Measurements from ENCODE around the gene SEZ6.

Gene SEZ6

DNA sequence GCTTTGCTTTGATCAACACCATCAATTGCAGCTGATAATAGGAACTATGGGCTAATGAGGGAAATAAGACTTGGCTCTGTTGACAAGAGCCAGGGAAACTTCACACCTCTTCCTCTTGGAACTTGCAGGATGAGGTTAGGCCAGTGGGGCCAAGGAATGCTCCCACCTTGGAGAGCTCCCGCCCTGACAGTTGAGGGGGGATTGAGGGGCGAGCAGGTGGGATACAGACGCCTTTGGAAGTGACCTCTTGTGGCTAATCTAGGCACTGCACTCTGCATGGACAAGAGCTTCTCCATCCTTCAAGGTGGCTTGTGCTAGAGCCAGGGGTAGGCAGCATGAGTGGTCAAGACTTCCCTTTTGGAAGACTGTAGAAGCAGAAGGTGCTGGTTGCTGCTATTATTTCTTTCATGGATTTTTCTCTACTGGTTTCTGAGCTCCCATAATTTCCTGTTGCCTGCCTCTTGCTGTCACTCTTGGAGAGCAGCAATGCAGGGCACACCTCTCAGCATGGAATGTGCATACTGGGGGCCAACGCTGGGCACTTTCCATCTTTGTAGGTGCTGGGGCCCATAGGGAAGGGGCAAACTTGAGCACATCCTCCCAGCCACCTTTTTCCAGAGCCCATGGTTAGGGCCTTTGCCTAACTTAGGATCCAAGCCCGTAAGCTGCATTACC is 52.3 kb downstream of the SEZ6 start:
- no peak for DNase-seq (ENCODE audit: low spot score)
- no peak overlapping the region for H3K27ac ChIP-seq (ENCODE audit: poor library complexity, severe bottlenecking)
- TF ChIP-seq, protein P1, sequence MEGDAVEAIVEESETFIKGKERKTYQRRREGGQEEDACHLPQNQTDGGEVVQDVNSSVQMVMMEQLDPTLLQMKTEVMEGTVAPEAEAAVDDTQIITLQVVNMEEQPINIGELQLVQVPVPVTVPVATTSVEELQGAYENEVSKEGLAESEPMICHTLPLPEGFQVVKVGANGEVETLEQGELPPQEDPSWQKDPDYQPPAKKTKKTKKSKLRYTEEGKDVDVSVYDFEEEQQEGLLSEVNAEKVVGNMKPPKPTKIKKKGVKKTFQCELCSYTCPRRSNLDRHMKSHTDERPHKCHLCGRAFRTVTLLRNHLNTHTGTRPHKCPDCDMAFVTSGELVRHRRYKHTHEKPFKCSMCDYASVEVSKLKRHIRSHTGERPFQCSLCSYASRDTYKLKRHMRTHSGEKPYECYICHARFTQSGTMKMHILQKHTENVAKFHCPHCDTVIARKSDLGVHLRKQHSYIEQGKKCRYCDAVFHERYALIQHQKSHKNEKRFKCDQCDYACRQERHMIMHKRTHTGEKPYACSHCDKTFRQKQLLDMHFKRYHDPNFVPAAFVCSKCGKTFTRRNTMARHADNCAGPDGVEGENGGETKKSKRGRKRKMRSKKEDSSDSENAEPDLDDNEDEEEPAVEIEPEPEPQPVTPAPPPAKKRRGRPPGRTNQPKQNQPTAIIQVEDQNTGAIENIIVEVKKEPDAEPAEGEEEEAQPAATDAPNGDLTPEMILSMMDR (IDR thresholded peaks at IDR 0.05; ENCODE audit: poor library complexity, severe bottlenecking), result peak; percentile 70

DNA sequence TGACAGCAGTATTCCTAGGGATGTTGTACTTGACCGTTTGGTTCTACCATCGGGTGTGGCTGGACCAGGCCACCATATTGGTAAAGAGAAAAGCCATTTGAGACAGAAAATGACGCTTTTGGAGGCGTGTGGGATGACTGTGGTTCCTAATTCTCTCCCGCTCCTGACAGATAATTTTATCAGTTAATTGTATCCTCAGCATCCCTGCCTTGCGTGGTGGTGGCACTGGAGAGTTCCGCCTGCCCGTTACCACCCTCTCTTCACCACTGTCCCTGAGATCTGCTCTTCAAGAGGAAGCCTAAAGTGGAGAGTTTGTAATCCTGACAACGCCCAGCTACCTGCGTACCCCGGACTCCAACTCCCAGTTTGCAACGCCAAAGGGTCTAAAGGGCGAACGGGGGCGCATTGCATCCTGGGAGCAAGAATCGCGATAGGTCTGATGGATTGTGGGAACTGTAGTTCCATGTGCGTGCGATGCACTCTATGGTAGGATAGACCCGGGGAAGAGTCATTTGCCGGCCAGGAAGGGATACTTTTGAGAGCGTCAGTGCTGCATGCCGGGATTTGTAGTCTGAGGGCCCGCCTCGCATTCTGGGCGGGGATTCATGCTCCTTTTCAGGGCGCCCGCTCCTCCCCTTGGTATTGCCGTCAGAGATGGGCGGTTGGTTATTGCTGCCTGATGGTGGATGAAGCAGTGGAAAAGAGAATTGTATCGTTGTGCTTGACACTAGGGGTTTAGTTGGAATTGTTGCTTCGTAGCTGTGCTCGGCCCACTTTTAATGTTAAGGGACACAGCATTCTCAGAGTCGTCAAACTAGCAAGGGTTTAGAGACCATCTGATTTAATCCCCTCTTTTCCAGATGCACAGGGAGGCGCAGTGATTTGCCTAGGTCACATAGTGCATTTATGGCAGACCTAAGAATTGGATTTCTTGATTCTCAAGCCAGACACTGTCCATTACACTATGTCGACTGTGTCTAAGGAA is 53.5 kb downstream of the SEZ6 start:
- peak; percentile 96 for DNase-seq (ENCODE audit: low spot score)
- TF ChIP-seq, protein P1 (IDR thresholded peaks at IDR 0.05; ENCODE audit: poor library complexity, severe bottlenecking), result no peak

More for the DNA sequence above, 52.3 kb downstream of the SEZ6 start:
- ATAC-seq (ENCODE audit: low read depth), result no peak
- H3K4me3 ChIP-seq (ENCODE audit: severe bottlenecking), result no peak overlapping the region
- H3K36me3 ChIP-seq (ENCODE audit: low read depth), result peaks cover under 1% of the 10 kb centered on the region; the same call in 1 of the 2 replicates
- H3K27me3 ChIP-seq (ENCODE audit: insufficient read depth, poor library complexity, severe bottlenecking), result no peaks in the 10 kb centered on the region
- H3K9me3 ChIP-seq (ENCODE audit: severe bottlenecking), result no peaks in the 10 kb centered on the region
- H3K4me1 ChIP-seq (ENCODE audit: insufficient read depth, poor library complexity, severe bottlenecking), result no peaks in the 10 kb centered on the region

DNA sequence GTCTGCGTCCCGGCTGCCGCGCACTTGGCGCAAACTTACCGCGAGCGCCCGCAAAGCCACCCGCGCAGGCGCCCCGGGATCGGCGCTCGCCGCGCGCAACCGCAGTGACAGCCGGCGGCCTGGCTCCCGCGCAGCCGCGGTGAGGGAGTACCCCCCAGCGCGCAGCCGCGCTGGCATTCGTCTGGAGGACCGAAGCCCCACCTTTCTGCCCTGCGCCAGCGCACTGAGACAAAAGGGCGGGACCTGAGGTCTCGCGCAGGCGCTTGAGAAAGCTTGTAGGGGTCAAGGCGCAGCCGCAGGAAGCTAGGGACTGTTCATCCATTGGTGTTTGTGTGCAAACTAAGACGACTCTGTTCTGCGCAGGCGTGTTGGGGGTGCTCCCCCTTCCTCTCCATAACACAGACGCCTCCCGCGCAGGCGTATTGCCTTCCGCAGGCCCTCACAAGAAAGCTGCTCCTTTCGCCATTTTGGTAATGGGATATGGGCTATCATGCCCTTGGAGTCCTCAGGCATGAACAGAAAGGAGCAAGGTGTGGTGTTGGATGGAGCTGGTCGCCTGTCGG is 54.3 kb downstream of the SEZ6 start, which contains the start of gene PHF12:
PHF12 (minus strand) TSS at position 91 of the 563 bp plus-strand sequence. CDS start 558 bp downstream, outside the sequence.
- Histone ChIP-seq H3K4me3 (ENCODE audit: severe bottlenecking) (peak within 1 kb of the TSS; percentile 47), H3K27ac (ENCODE audit: poor library complexity, severe bottlenecking) (peak within 1 kb of the TSS; percentile 86), H3K9me3 (ENCODE audit: severe bottlenecking) (no peaks in the 10 kb centered on the region), H3K27me3 (ENCODE audit: insufficient read depth, poor library complexity, severe bottlenecking) (no peaks in the 10 kb centered on the region), H3K4me1 (ENCODE audit: insufficient read depth, poor library complexity, severe bottlenecking) (peaks cover 15% of the 10 kb centered on the region), H3K36me3 (ENCODE audit: low read depth) (peaks cover 15% of the 10 kb centered on the region)
- peak; percentile 59 for ATAC-seq (ENCODE audit: low read depth)
- TF ChIP-seq, protein P1 (IDR thresholded peaks at IDR 0.05; ENCODE audit: poor library complexity, severe bottlenecking), result no peak
- peak; percentile 100 for DNase-seq (ENCODE audit: low spot score)

More for the DNA sequence above, 53.5 kb downstream of the SEZ6 start:
- Histone ChIP-seq H3K27me3 (ENCODE audit: insufficient read depth, poor library complexity, severe bottlenecking) (no peaks in the 10 kb centered on the region), H3K4me1 (ENCODE audit: insufficient read depth, poor library complexity, severe bottlenecking) (peaks cover 8% of the 10 kb centered on the region), H3K9me3 (ENCODE audit: severe bottlenecking) (no peaks in the 10 kb centered on the region), H3K36me3 (ENCODE audit: low read depth) (peaks cover 12% of the 10 kb centered on the region), H3K4me3 (ENCODE audit: severe bottlenecking) (peak overlapping the region; percentile 43), H3K27ac (ENCODE audit: poor library complexity, severe bottlenecking) (peak overlapping the region; percentile 86)
- ATAC-seq (ENCODE audit: low read depth), result peak; percentile 85

DNA sequence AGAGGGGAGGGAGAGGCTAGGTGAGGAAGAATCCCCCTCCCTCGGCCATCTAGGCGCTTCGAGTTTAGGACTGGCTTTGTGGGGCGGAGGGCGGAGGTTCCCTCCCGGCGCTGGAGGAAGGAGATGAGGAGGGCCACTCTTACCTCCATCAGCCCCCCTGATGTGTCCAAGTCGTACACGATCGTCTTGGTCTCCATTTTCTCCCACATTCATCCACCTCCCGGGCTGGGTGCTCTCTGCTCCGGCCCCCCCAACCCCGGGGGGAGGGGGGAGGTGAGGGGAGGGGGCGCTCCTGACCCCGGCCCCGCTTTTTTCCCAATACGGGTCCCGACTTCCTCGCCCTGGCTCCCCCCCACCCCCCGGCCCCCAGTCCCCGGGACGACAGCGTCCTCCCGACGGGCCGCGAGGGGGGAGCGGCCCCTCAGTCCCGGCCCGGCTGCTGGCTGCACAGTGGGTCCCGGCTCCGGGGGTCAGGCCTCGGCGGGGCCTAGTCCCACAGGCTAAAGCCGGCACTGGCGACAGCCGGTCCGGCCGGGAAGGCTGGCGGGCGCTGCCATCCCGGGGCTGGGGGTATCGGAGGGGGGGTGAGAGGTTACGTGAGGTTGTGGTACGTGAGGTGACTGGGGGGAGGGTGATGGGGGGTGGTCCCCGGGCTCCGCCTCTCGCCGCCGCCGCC is 54.9 kb downstream of the SEZ6 start:
- DNase-seq (ENCODE audit: low spot score) (no peak), ATAC-seq (ENCODE audit: low read depth) (no peak)
- Histone ChIP-seq H3K36me3 (ENCODE audit: low read depth) (peaks cover 16% of the 10 kb centered on the region), H3K9me3 (ENCODE audit: severe bottlenecking) (no peaks in the 10 kb centered on the region), H3K27ac (ENCODE audit: poor library complexity, severe bottlenecking) (peak overlapping the region; percentile 86), H3K27me3 (ENCODE audit: insufficient read depth, poor library complexity, severe bottlenecking) (no peaks in the 10 kb centered on the region), H3K4me3 (ENCODE audit: severe bottlenecking) (peak overlapping the region; percentile 47), H3K4me1 (ENCODE audit: insufficient read depth, poor library complexity, severe bottlenecking) (peaks cover 21% of the 10 kb centered on the region)
- TF ChIP-seq, protein P1 (IDR thresholded peaks at IDR 0.05; ENCODE audit: poor library complexity, severe bottlenecking), result no peak

Data from RWPE2 (cell line).